DMS53 treated with DMSO at 0.1 percent for 48 hours (cell line): ENCODE measurements around the gene SLC26A11.
A peak's percentile ranks its signal among the peaks of the same experiment; 100 is the strongest.
"Not testable (repeated sequence)": the region's sequence is repeated elsewhere in the genome, so short reads cannot be mapped to it uniquely, and the experiment has no call there.

Source experiments
- DNase-seq: peaks from one replicate; lab custom pipeline; 2025; ENCODE audit not compliant: unreplicated experiment; lab: John Stamatoyannopoulos, UW

SLC26A11 gene

GRCh38 chr17:80237386-80237785 is 17.2 kb downstream of the SLC26A11 start:
- no peak for DNase-seq

- DNase-seq, result no peak
Observed at GRCh38 chr17:80242505-80242904, 22.3 kb downstream of the SLC26A11 start.

- DNase-seq, result no peak
Observed at GRCh38 chr17:80243526-80244433, 23.6 kb downstream of the SLC26A11 start.

DNA sequence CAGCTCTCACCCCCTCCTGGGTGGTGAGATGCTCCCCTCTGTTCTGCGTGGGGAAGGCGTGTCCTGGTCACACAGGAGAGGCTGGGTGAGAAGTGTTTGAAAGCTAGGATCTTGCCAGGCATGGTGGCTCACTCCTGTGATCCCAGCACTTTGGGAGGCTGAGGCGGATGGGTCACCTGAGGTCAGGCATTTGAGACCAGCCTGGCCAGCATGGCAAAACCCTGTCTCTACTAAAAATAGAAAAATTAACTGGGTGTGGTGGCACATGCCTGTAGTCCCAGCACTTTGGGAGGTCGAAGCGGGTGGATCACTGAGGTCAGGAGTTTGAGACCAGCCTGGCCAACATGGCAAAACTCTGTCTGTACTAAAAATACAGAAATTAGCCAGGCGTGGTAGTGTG is 24.2 kb downstream of the SLC26A11 start:
- DNase-seq, result not testable (repeated sequence)

- no peak for DNase-seq
Observed at GRCh38 chr17:80244871-80245509, 24.8 kb downstream of the SLC26A11 start.

GRCh38 chr17:80245566-80246265 is 25.5 kb downstream of the SLC26A11 start:
- no peak for DNase-seq

- no peak for DNase-seq
Observed at GRCh38 chr17:80246266-80246681, 26.0 kb downstream of the SLC26A11 start.

- DNase-seq, result no peak
Observed at GRCh38 chr17:80246726-80247125, 26.5 kb downstream of the SLC26A11 start.

- DNase-seq, result no peak
Observed at GRCh38 chr17:80247561-80247960, 27.3 kb downstream of the SLC26A11 start.

- DNase-seq, result no peak
Observed at GRCh38 chr17:80248001-80248893, 28.0 kb downstream of the SLC26A11 start.

GRCh38 chr17:80248894-80249710 is 28.9 kb downstream of the SLC26A11 start:
- no peak for DNase-seq

DNA sequence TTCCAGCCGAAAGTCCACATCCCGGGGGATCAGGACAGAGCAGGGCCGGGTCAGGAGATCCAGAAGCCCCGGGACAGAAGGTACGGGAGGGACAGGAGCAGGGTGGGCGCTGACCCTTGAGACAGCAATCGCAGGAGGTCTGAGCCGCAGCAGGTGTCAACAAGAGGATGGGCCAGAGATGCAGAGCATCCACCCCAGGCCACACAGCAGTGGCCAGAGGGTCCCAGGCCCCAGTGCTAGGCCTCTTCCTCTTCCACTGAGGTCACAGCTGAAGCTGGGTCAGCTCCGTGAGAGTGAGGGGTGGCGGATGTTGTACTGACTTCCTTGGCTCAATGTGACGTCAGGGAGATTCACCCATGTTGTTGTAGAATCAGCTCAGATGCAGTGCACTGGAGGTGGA is 31.7 kb downstream of the SLC26A11 start:
- no peak for DNase-seq

DNA sequence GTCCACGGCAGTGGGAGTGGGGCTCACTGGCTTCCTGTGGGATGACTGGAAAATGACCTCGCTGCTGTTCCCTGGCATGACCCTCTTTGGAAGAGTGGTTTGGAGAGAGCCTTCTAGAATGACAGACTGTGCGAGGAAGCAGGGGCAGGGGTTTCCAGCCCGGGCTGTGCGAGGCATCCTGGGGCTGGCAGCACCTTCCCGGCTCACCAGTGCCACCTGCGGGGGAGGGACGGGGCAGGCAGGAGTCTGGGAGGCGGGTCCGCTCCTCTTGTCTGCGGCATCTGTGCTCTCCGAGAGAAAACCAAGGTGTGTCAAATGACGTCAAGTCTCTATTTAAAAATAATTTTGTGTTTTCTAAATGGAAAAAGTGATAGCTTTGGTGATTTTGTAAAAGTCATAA is 32.6 kb downstream of the SLC26A11 start:
- peak; percentile 59 for DNase-seq

- DNase-seq, result no peak
Observed at GRCh38 chr17:80253631-80254395, 33.6 kb downstream of the SLC26A11 start.

- DNase-seq, result peak; percentile 92
Observed at GRCh38 chr17:80254396-80255251, 34.4 kb downstream of the SLC26A11 start.

- no peak for DNase-seq
Observed at GRCh38 chr17:80256034-80256350, 35.8 kb downstream of the SLC26A11 start.

GRCh38 chr17:80257716-80258213 is 37.5 kb downstream of the SLC26A11 start:
- DNase-seq, result no peak

DNA sequence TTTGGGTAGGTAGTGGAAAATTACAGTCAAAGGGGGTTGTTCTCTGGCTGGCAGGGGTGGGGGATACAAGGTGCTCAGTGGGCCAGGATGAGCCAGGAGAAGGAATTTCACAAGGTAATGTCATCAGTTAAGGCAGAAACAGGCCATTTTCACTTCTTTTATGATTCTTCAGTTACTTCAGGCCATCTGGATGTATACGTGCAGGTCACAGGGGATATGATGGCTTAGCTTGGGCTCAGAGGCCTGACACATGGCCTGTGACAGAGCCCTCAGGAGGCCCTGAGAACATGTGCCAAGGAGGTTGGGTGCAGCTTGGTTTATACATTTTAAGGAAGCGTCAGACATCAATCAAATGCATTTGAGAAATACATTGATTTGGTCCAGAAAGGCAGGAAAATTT is 38.1 kb downstream of the SLC26A11 start:
- not testable (repeated sequence) for DNase-seq
